A549 (cell line): ENCODE data around the gene FAM228B. TPM values are rescaled to one million over a fixed set of nuclear protein-coding genes. Genes with fewer than 3 reads are reported as not detected.
A peak's percentile ranks its signal among the peaks of the same experiment; 100 is the strongest.

ENCODE experiments used
- ATAC-seq, 2 experiments: fragments of 200-7000 bp in 1 of 2; fragments of >200 bp in 1 of 2; cut with Nextera tagmentation in 1 of 2; cut with Tn5 transposase in 1 of 2; 3 replicates each; pipeline versions ENCODE4 v1.8.0 to v1.9.1; 2018 to 2020; ENCODE audit warnings: mild to moderate bottlenecking in 1 of 2, moderate library complexity in 1 of 2
- CTCF ChIA-PET: fragments of 300-600 bp; sonication (Branson Sonifier 250); formaldehyde crosslinking; extraction: SDS; loops from one replicate; lab custom pipeline; 2021; ENCODE audit warnings: antibody characterized with exemption, inconsistent platforms; lab: Yijun Ruan, JAX
- POLR2A ChIA-PET: fragments of 350-600 bp; formaldehyde crosslinking; extraction: SDS; loops from one replicate; lab custom pipeline; 2021; ENCODE audit warnings: antibody characterized with exemption, inconsistent platforms; lab: Yijun Ruan, JAX
- DNase-seq, 2 experiments: peaks; one replicate each; pipeline versions ENCODE4 v3.0.0 to v3.0.0-alpha.2; 2011 to 2016; ENCODE audit warnings: low read depth in 1 of 2, low spot score in 1 of 2
- FAIRE-seq: peaks from 2 replicates; lab custom pipeline; 2011; peaks lifted over from hg19 to GRCh38; lab: Jason Lieb, UNC
- H3K27ac ChIP-seq, 2 experiments: fragments of >200 bp; sonication (Bioruptor Twin); formaldehyde crosslinking; 3 replicates each; pipeline ENCODE4 v1.5.1; 2016 to 2017
- H3K4me1 ChIP-seq: fragments of >200 bp; sonication (Bioruptor Twin); formaldehyde crosslinking; 3 replicates; pipeline ENCODE4 v1.6.1; 2016
- H3K4me2 ChIP-seq: fragments of >200 bp; sonication (Bioruptor Twin); formaldehyde crosslinking; 3 replicates; pipeline ENCODE4 v1.6.1; 2016
- H3K4me3 ChIP-seq: fragments of >200 bp; sonication (Bioruptor Twin); formaldehyde crosslinking; 3 replicates; pipeline ENCODE4 v1.5.1; 2016
- H3K9me3 ChIP-seq: fragments of >200 bp; sonication (Bioruptor Twin); formaldehyde crosslinking; 3 replicates; pipeline ENCODE4 v1.6.1; 2016
- CBX8 ChIP-seq: fragments of 200-600 bp; sonication (generic); IDR thresholded peaks from 2 replicates; pipeline ENCODE4 v1.6.1; 2016
- CEBPB ChIP-seq, 2 experiments: fragments of >200 bp in 1 of 2; sonication (Bioruptor Twin) in 1 of 2; formaldehyde crosslinking in 1 of 2; IDR thresholded peaks; 2 replicates each; pipeline ENCODE4 v1.6.1; 2012 to 2016
- CHD2 ChIP-seq: fragments of 150-350 bp; IDR thresholded peaks from 2 replicates; pipeline ENCODE4 v1.6.1; 2014; ENCODE audit warnings: low read length; ENCODE audit not compliant: partially characterized antibody
- CTCF ChIP-seq: fragments of >200 bp; sonication (Bioruptor Twin); formaldehyde crosslinking; IDR thresholded peaks from 3 replicates; pipeline ENCODE4 v1.5.1; 2016
- EHF ChIP-seq: fragments of 250-450 bp; sonication (Bioruptor Pico); IDR thresholded peaks from 2 replicates; pipeline ENCODE4 v1.5.0; 2020; ENCODE audit warnings: mild to moderate bottlenecking
- EHMT2 ChIP-seq: fragments of 200-600 bp; sonication (generic); IDR thresholded peaks from 2 replicates; pipeline ENCODE4 v1.6.1; 2016; ENCODE audit warnings: antibody characterized with exemption, low read depth, mild to moderate bottlenecking, moderate library complexity
- ESRRA ChIP-seq: fragments of 150-350 bp; IDR thresholded peaks from 2 replicates; pipeline ENCODE4 v1.6.1; 2014; ENCODE audit warnings: mild to moderate bottlenecking, low read length, borderline replicate concordance
- FOSB ChIP-seq: fragments of 250-450 bp; sonication (Bioruptor Pico); IDR thresholded peaks from 2 replicates; pipeline ENCODE4 v1.5.0; 2020; ENCODE audit warnings: mild to moderate bottlenecking, moderate library complexity
- FOXS1 ChIP-seq: fragments of 250-450 bp; sonication (Bioruptor Pico); IDR thresholded peaks from 2 replicates; pipeline ENCODE4 v1.5.0; 2020; ENCODE audit warnings: mild to moderate bottlenecking, moderate library complexity
- GATA3 ChIP-seq: IDR thresholded peaks from 2 replicates; pipeline ENCODE4 v1.6.1; 2012; ENCODE audit warnings: borderline replicate concordance
- HDAC2 ChIP-seq: fragments of 200-600 bp; sonication (generic); IDR thresholded peaks from 2 replicates; pipeline ENCODE4 v1.6.1; 2016
- HEYL ChIP-seq: fragments of 250-450 bp; sonication (Bioruptor Pico); IDR thresholded peaks from 2 replicates; pipeline ENCODE4 v1.8.0; 2021; ENCODE audit warnings: mild to moderate bottlenecking, moderate library complexity
- HOXA7 ChIP-seq: fragments of 250-450 bp; sonication (Bioruptor Pico); IDR thresholded peaks from 2 replicates; pipeline ENCODE4 v1.5.0; 2020; ENCODE audit warnings: mild to moderate bottlenecking, moderate library complexity
- JUNB ChIP-seq: fragments of >200 bp; sonication (Bioruptor Twin); formaldehyde crosslinking; IDR thresholded peaks from 2 replicates; pipeline ENCODE4 v1.6.1; 2016
- KDM5A ChIP-seq: fragments of 200-600 bp; sonication (generic); IDR thresholded peaks from 2 replicates; pipeline ENCODE4 v1.6.1; 2016; ENCODE audit warnings: antibody characterized with exemption, mild to moderate bottlenecking
- MAFK ChIP-seq: fragments of 450-650 bp; IDR thresholded peaks from 2 replicates; pipeline ENCODE4 v1.6.1; 2014; ENCODE audit not compliant: partially characterized antibody
- MAZ ChIP-seq: fragments of 150-350 bp; IDR thresholded peaks from 2 replicates; pipeline ENCODE4 v1.6.1; 2014; ENCODE audit warnings: antibody characterized with exemption, low read depth, low read length, borderline replicate concordance
- MYC ChIP-seq: IDR thresholded peaks from 2 replicates; pipeline ENCODE4 v1.6.1; 2012; ENCODE audit warnings: mild to moderate bottlenecking, inconsistent platforms, low read length, improper control_type of control experiment, borderline replicate concordance
- NPAS2 ChIP-seq: fragments of 250-450 bp; sonication (Bioruptor Pico); IDR thresholded peaks from 2 replicates; pipeline ENCODE4 v1.8.0; 2022; ENCODE audit warnings: mild to moderate bottlenecking, moderate library complexity, borderline replicate concordance
- NR3C1 ChIP-seq: fragments of >200 bp; sonication (Bioruptor Twin); formaldehyde crosslinking; IDR thresholded peaks from 3 replicates; pipeline ENCODE4 v1.6.1; 2017
- POLR2AphosphoS2 ChIP-seq: conservative IDR thresholded peaks from 2 replicates; pipeline ENCODE4 v1.6.1; 2012; ENCODE audit warnings: low read length, improper control_type of control experiment, inconsistent platforms
- RAD21 ChIP-seq, 2 experiments: fragments of >200 bp in 1 of 2; sonication (Bioruptor Twin) in 1 of 2; formaldehyde crosslinking in 1 of 2; IDR thresholded peaks in 1 of 2; conservative IDR thresholded peaks in 1 of 2; 2 replicates in 1 of 2; 3 replicates in 1 of 2; pipeline ENCODE4 v1.6.1; 2012 to 2018; ENCODE audit warnings: inconsistent platforms in 1 of 2
- RNF2 ChIP-seq: fragments of 200-600 bp; sonication (generic); IDR thresholded peaks from 2 replicates; pipeline ENCODE4 v1.6.1; 2016; ENCODE audit warnings: low read depth, mild to moderate bottlenecking, antibody characterized with exemption, moderate library complexity, borderline replicate concordance
- SMC3 ChIP-seq: fragments of >200 bp; sonication (Bioruptor Twin); formaldehyde crosslinking; IDR thresholded peaks from 3 replicates; pipeline ENCODE4 v1.6.1; 2018; ENCODE audit warnings: inconsistent platforms
- TFCP2L1 ChIP-seq: fragments of 250-450 bp; sonication (Bioruptor Pico); IDR thresholded peaks from 2 replicates; pipeline ENCODE4 v1.5.0; 2021; ENCODE audit warnings: mild to moderate bottlenecking
- TP53 ChIP-seq: fragments of 250-450 bp; sonication (Bioruptor Pico); IDR thresholded peaks from 2 replicates; pipeline ENCODE4 v1.5.0; 2021; ENCODE audit warnings: mild to moderate bottlenecking, moderate library complexity
- USF2 ChIP-seq: fragments of 450-650 bp; IDR thresholded peaks from 2 replicates; pipeline ENCODE4 v1.6.1; 2014; ENCODE audit warnings: antibody characterized with exemption
- ZC3H11A ChIP-seq: fragments of 450-650 bp; IDR thresholded peaks from 2 replicates; pipeline ENCODE4 v1.6.1; 2014; ENCODE audit warnings: antibody characterized with exemption, mild to moderate bottlenecking
- ZFP36 ChIP-seq: fragments of 450-650 bp; IDR thresholded peaks from 2 replicates; pipeline ENCODE4 v1.6.1; 2014; ENCODE audit warnings: borderline replicate concordance; ENCODE audit not compliant: partially characterized antibody
- ZNF302 ChIP-seq: fragments of 250-450 bp; sonication (Bioruptor Pico); IDR thresholded peaks from 2 replicates; pipeline ENCODE4 v1.9.0; 2021; ENCODE audit warnings: inconsistent platforms, mild to moderate bottlenecking, moderate library complexity
- WGBS: methylation state at CpG from one replicate; pipeline ENCODE4 v1.1.6; 2017; ENCODE audit errors: missing lambda C conversion rate; 5-methylcytosine and 5-hydroxymethylcytosine counted together
- polyA minus RNA-seq: library from RNA; depleted of rRNA, polyadenylated mRNA; stranded (reverse); fragments of >200 nt; gene quantifications from 2 replicates; pipeline ENCODE4 v1.2.3, GENCODE V29; 2011; rRNA and poly(A)+ RNA removed
- polyA plus RNA-seq, 4 experiments: library from polyadenylated mRNA; depleted of rRNA in 3 of 4; stranded (reverse); fragments of >200 nt; fragmentation: RNase III in 1 of 4; extraction: RNeasy Plus Mini Kit Qiagen cat#74134 plus additional on column Dnase treatment in 1 of 4; gene quantifications; 2 replicates in 3 of 4; 3 replicates in 1 of 4; pipeline ENCODE4 v1.2.3, GENCODE V29; 2011 to 2017
- TF ChIP-seq, protein P1 (sequence below): fragments of 150-350 bp; IDR thresholded peaks from 2 replicates; pipeline ENCODE4 v1.6.1; 2014; ENCODE audit warnings: low read depth, mild to moderate bottlenecking, low read length
- TF ChIP-seq, protein P2 (sequence below): IDR thresholded peaks from 2 replicates; pipeline ENCODE4 v1.6.1; 2012
- TF ChIP-seq, protein P3 (sequence below): fragments of 200-600 bp; sonication (generic); IDR thresholded peaks from 2 replicates; pipeline ENCODE4 v1.6.1; 2016; ENCODE audit warnings: antibody characterized with exemption, mild to moderate bottlenecking, moderate library complexity

Gene FAM228B
- polyA plus RNA-seq (2011; rRNA removed) (7.6 and 8.2 TPM in 2 replicates), polyA plus RNA-seq (2017; fragmentation: RNase III; extraction: RNeasy Plus Mini Kit Qiagen cat#74134 plus additional on column Dnase treatment) (3.0 to 4.9 TPM (median 3.8 TPM) in 3 replicates), polyA minus RNA-seq (1.0 and 1.7 TPM in 2 replicates)
- polyA plus RNA-seq (2012; cell fraction: cytosol; rRNA removed), result 1.0 and 1.6 TPM in 2 replicates
- polyA plus RNA-seq (2012; cell fraction: nucleus; rRNA removed), result 1.2 and 1.5 TPM in 2 replicates

DNA sequence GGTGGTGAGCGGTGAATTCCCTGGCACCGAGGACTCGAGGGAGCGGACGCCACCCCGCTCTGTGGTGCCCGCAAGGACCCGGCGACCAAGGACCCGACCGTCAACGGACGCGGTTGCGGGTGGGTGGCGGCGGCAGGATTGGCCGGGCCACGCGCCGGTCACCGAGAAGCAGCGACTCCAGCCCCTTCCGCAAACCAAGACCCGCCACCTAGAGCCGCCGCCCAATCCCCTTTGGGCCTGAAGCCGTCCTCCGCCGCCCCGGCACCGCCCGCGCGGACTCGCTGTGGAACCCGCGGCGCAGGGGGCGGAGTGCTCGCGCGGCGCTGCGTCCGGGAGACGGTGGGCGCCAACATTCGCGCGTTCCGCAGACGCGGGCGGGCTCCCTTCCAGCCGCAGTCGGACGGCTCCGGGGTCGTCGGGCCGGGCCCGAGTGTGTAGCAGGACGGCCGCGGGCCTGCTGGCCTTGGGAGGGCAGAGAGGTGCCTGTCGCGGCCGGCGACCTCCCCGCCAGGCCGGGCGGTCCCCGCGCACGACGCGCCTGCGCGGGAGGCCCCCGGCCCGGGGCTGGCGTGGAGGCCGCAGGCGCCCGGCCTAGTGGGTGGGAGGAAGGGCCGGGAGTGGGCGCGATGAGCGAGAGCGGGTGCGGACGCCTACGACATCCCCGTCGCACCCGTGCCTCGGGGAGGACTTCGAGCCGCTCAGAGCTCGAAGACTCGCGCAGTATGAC is at the start of gene FAM228B, which contains the start of gene PFN4:
Gene FAM228B, plus strand, starts transcription at position 275 of the 727 bp plus-strand sequence. CDS start 893 bp downstream, outside the sequence.
Gene PFN4, minus strand, starts transcription at position 140 of the 727 bp plus-strand sequence. CDS start 799 bp downstream, outside the sequence.
- ChIA-PET POLR2A (interaction anchor here (0.7 to 4.1 kb wide), 8 partner anchors 12 to 197 kb away, joined by 3 to 78 read pairs (median 5); partner anchors contain the start of genes ATAD2B, SF3B6 and TP53I3), CTCF (interaction anchor here (0.9 to 8.3 kb wide), 6 partner anchors 12 to 196 kb away, joined by 3 to 75 read pairs (median 4); partner anchors contain the start of genes ATAD2B and TP53I3)
- Histone ChIP-seq H3K4me1 (peaks cover 21% of the 10 kb centered on the region; the same call in 2 of the 3 replicates), H3K4me2 (peak within 1 kb of the TSS; percentile 90), H3K4me3 (peak within 1 kb of the TSS; percentile 72), H3K27ac (peak within 1 kb of the TSS; percentile 94 to 95), H3K9me3 (no peaks in the 10 kb centered on the region)
- WGBS, result under 1% methylated on average over 42 of the region's 103 CpGs
- peak; percentile 89 to 91 for DNase-seq
- ATAC-seq, result peak; percentile 95 to 98
- FAIRE-seq, result no peak
- TF ChIP-seq RAD21 (conservative IDR thresholded peaks at IDR 0.05 in 1 of 2, IDR thresholded peaks at IDR 0.05 in 1 of 2) (no peak), CHD2 (no peak), KDM5A (no peak), HEYL (no peak), EHMT2 (no peak), CTCF (no peak), FOSB (CRISPR knock-in tag) (no peak), CBX8 (no peak), HDAC2 (no peak), MAFK (no peak), FOXS1 (no peak), TP53 (no peak), ZNF302 (no peak), NR3C1 (no peak), USF2 (no peak), RNF2 (no peak), JUNB (no peak), POLR2AphosphoS2 (no peak), ZFP36 (no peak), TFCP2L1 (CRISPR knock-in tag) (no peak), EHF (CRISPR knock-in tag) (no peak), CEBPB (IDR thresholded peaks at IDR 0.05) (no peak), MAZ (no peak), GATA3 (no peak), ESRRA (no peak), ZC3H11A (no peak), NPAS2 (peak; percentile 42; the same call in 1 of the 2 replicates), HOXA7 (no peak), SMC3 (no peak), MYC (no peak)
- TF ChIP-seq, protein P1, sequence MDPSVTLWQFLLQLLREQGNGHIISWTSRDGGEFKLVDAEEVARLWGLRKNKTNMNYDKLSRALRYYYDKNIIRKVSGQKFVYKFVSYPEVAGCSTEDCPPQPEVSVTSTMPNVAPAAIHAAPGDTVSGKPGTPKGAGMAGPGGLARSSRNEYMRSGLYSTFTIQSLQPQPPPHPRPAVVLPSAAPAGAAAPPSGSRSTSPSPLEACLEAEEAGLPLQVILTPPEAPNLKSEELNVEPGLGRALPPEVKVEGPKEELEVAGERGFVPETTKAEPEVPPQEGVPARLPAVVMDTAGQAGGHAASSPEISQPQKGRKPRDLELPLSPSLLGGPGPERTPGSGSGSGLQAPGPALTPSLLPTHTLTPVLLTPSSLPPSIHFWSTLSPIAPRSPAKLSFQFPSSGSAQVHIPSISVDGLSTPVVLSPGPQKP, result no peak
- TF ChIP-seq, protein P2, sequence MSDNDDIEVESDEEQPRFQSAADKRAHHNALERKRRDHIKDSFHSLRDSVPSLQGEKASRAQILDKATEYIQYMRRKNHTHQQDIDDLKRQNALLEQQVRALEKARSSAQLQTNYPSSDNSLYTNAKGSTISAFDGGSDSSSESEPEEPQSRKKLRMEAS, result peak; percentile 60
- TF ChIP-seq, protein P3, sequence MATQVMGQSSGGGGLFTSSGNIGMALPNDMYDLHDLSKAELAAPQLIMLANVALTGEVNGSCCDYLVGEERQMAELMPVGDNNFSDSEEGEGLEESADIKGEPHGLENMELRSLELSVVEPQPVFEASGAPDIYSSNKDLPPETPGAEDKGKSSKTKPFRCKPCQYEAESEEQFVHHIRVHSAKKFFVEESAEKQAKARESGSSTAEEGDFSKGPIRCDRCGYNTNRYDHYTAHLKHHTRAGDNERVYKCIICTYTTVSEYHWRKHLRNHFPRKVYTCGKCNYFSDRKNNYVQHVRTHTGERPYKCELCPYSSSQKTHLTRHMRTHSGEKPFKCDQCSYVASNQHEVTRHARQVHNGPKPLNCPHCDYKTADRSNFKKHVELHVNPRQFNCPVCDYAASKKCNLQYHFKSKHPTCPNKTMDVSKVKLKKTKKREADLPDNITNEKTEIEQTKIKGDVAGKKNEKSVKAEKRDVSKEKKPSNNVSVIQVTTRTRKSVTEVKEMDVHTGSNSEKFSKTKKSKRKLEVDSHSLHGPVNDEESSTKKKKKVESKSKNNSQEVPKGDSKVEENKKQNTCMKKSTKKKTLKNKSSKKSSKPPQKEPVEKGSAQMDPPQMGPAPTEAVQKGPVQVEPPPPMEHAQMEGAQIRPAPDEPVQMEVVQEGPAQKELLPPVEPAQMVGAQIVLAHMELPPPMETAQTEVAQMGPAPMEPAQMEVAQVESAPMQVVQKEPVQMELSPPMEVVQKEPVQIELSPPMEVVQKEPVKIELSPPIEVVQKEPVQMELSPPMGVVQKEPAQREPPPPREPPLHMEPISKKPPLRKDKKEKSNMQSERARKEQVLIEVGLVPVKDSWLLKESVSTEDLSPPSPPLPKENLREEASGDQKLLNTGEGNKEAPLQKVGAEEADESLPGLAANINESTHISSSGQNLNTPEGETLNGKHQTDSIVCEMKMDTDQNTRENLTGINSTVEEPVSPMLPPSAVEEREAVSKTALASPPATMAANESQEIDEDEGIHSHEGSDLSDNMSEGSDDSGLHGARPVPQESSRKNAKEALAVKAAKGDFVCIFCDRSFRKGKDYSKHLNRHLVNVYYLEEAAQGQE, result 0 out of 2 replicates have a peak, but pooled peaks have one; percentile 12
